ENCODE results near the gene DNASE1L2.
"Not testable (repeated sequence)": the region's sequence is repeated elsewhere in the genome, so short reads cannot be mapped to it uniquely, and the experiment has no call there.

The DNASE1L2 gene

GRCh38 chr16:2195322-2196161, 40.7 kb upstream of the DNASE1L2 start:
- no peak for FAIRE-seq
- no peak for DNase-seq (ENCODE audit: insufficient read length)
- TF ChIP-seq TAF1 (IDR thresholded peaks at IDR 0.05; ENCODE audit: borderline replicate concordance, low read depth, low read length) (no peak), POLR2A (IDR thresholded peaks at IDR 0.05; ENCODE audit: low read depth, low read length) (no peak), POLR2AphosphoS5 (IDR thresholded peaks at IDR 0.05; ENCODE audit: low read depth, low read length) (no peak)

GRCh38 chr16:2196162-2196980, 39.9 kb upstream of the DNASE1L2 start, which contains the start of gene CASKIN1:
Gene CASKIN1, minus strand, starts transcription at chr16:2196605. Its CDS starts 173 bp downstream, at chr16:2196432.
- FAIRE-seq (no peak), DNase-seq (ENCODE audit: insufficient read length) (no peak)
- no peak for TF ChIP-seq POLR2AphosphoS5 (IDR thresholded peaks at IDR 0.05; ENCODE audit: low read depth, low read length)

- TF ChIP-seq TAF1 (IDR thresholded peaks at IDR 0.05; ENCODE audit: borderline replicate concordance, low read depth, low read length): no peak
- FAIRE-seq (no peak), DNase-seq (ENCODE audit: insufficient read length) (no peak)
Measured at GRCh38 chr16:2196981-2197511, 39.2 kb upstream of the DNASE1L2 start.

GRCh38 chr16:2197765-2198164, 38.5 kb upstream of the DNASE1L2 start:
- TF ChIP-seq TAF1 (IDR thresholded peaks at IDR 0.05; ENCODE audit: borderline replicate concordance, low read depth, low read length) (no peak), POLR2A (IDR thresholded peaks at IDR 0.05; ENCODE audit: low read depth, low read length) (no peak), POLR2AphosphoS5 (IDR thresholded peaks at IDR 0.05; ENCODE audit: low read depth, low read length) (no peak)
- FAIRE-seq (no peak), DNase-seq (ENCODE audit: insufficient read length) (no peak)

DNA sequence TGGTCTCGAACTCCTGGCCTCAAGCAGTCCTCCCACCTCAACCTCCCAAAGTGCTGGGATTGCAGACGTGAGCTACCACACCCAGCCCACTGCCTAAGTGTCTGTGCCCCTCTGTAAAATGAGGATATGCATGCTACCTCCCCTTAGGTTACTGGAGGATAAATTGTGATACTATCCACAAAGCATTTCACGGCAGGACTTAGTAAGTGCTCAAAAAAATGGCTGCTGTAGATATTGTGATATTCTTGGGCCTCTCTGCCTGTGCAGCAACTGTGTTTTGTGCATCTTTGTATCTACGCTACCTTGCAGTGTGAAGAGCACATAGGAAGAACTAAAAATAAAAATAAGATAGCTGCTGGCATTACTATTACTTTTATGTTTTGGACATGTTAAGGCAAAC, 38.0 kb upstream of the DNASE1L2 start:
- TF ChIP-seq TAF1 (IDR thresholded peaks at IDR 0.05; ENCODE audit: borderline replicate concordance, low read depth, low read length) (no peak), POLR2A (IDR thresholded peaks at IDR 0.05; ENCODE audit: low read depth, low read length) (no peak), POLR2AphosphoS5 (IDR thresholded peaks at IDR 0.05; ENCODE audit: low read depth, low read length) (no peak)
- DNase-seq (ENCODE audit: insufficient read length) (no peak), FAIRE-seq (no peak)

DNA sequence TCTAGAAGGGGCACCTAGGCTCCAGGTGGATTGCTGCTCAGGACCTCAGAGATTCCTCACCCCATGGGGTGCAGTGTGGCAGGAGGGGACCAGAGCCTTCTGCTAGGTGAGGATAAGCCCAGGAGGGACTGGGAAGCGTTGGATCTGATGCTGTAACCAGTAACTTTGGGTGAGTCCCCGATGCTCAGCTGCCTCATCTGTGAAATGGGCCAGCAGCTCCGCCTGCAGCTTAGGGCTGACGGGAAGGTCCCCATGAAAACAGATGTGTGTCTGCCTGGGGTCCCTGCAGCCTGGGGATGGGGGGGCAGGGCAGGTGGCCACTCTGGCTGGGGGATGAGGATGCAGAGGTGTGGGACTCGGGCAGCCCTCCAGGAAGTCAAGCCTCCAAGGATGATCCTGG, 37.1 kb upstream of the DNASE1L2 start:
- no peak for DNase-seq (ENCODE audit: insufficient read length)
- no peak for FAIRE-seq
- TF ChIP-seq POLR2A (IDR thresholded peaks at IDR 0.05; ENCODE audit: low read depth, low read length) (no peak), POLR2AphosphoS5 (IDR thresholded peaks at IDR 0.05; ENCODE audit: low read depth, low read length) (no peak), TAF1 (IDR thresholded peaks at IDR 0.05; ENCODE audit: borderline replicate concordance, low read depth, low read length) (no peak)

- no peak for DNase-seq (ENCODE audit: insufficient read length)
- FAIRE-seq: no peak
- TF ChIP-seq POLR2AphosphoS5 (IDR thresholded peaks at IDR 0.05; ENCODE audit: low read depth, low read length) (no peak), TAF1 (IDR thresholded peaks at IDR 0.05; ENCODE audit: borderline replicate concordance, low read depth, low read length) (no peak), POLR2A (IDR thresholded peaks at IDR 0.05; ENCODE audit: low read depth, low read length) (no peak)
Measured at GRCh38 chr16:2199621-2200139, 36.6 kb upstream of the DNASE1L2 start.

GRCh38 chr16:2200313-2200712, 35.9 kb upstream of the DNASE1L2 start:
- FAIRE-seq: no peak
- TF ChIP-seq POLR2AphosphoS5 (IDR thresholded peaks at IDR 0.05; ENCODE audit: low read depth, low read length) (no peak), POLR2A (IDR thresholded peaks at IDR 0.05; ENCODE audit: low read depth, low read length) (no peak), TAF1 (IDR thresholded peaks at IDR 0.05; ENCODE audit: borderline replicate concordance, low read depth, low read length) (no peak)

DNA sequence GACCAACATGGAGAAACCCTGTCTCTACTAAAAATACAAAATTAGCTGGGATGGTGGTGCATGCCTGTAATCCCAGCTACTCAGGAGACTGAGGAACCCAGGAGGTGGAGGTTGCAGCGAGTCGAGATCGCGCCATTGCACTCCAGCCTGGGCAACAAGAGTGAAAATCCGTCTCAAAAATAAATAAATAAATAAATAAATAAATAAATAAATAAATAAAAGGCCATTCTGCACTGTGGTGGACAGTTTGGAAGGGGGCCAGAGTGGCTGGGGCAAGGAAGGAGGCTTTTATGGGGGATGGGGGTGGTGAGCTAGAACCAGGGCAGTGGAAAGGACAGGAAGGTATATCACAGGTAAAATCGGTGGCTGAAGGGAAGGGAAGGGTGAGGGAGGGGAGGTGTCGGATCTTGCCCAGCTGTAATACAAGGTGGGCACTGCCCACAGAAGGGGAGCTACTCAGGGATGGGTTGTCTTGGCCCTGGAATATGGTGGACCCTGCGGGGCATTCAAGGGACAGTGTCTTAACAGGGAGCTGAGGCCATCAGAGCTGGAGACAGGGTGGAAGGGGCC, 33.0 kb upstream of the DNASE1L2 start:
- not testable (repeated sequence) for DNase-seq (ENCODE audit: insufficient read length); FAIRE-seq

More at GRCh38 chr16:2200313-2200712, 35.9 kb upstream of the DNASE1L2 start:
- DNase-seq (ENCODE audit: insufficient read length): no peak

DNA sequence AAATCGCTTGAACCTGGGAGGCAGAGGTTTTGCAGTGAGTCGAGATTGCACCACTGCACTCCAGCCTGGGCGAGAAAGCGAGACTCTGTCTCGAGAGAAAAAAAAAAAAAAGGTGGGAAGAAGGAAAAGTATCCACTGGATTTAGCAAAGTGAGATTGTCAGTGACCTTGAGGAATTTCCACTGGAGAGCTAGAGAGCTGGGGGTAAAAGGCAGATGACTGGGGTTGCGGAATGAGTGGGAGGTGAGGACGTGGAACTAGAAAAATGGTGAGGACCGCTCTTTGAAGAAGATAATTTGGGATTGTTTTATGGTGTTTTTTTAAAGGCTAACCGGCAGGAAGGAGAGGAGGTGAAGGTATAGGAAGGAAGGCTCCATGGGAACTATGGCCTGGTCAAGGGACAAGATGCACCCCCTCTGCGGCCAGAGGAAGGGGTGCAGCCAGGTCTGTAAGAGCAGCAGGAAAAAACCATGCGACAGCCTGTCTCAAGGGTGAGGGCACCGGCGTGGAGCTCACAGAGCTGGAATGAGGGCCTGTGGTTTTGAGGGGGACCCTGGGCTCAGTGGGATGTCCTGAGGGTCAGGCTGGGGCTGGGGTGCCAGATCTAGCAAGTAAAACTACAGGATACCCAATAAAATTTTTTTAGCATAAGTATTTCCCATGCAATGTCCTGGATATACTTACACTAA, 31.7 kb upstream of the DNASE1L2 start:
- no peak for TF ChIP-seq POLR2A (IDR thresholded peaks at IDR 0.05; ENCODE audit: low read depth, low read length)
- no peak for TF ChIP-seq POLR2AphosphoS5 (IDR thresholded peaks at IDR 0.05; ENCODE audit: low read depth, low read length)
- no peak for TF ChIP-seq TAF1 (IDR thresholded peaks at IDR 0.05; ENCODE audit: borderline replicate concordance, low read depth, low read length)
- no peak for DNase-seq (ENCODE audit: insufficient read length)
- FAIRE-seq: peak; percentile 51
